Gastrocnemius medialis (tissue), 4 donors: Measurements from ENCODE around the gene MAML3. TPM values are rescaled to one million over a fixed set of nuclear protein-coding genes. Genes with fewer than 3 reads are reported as not detected.

ENCODE experiments used
- ATAC-seq, 2 donors: fragments of 150-250 bp; one replicate each; pipeline ENCODE4 v1.9.1; 2016
- DNase-seq, 2 donors: peaks; one replicate each; pipeline ENCODE4 v3.0.0-alpha.2; 2019
- H3K27ac ChIP-seq, 4 donors: fragments of 200-600 bp; sonication (generic); 1 replicate in 1 of 4; 2 replicates in 3 of 4; pipeline ENCODE4 v1.5.1; 2016 to 2018; ENCODE audit warnings: mild to moderate bottlenecking in 2 of 4, moderate library complexity in 1 of 4
- H3K27me3 ChIP-seq, 3 donors: fragments of 200-600 bp; sonication (generic) in 2 of 3; 1 replicate in 1 of 3; 2 replicates in 2 of 3; pipeline versions ENCODE4 v1.5.1 to v1.6.0; 2016 to 2019; ENCODE audit warnings: mild to moderate bottlenecking in 1 of 3, moderate library complexity in 1 of 3
- H3K36me3 ChIP-seq, 2 donors: fragments of 200-600 bp; sonication (generic) in 1 of 2; one replicate each; pipeline ENCODE4 v1.5.1; 2017 to 2018
- H3K4me1 ChIP-seq, 2 donors: fragments of 200-600 bp; sonication (generic) in 1 of 2; one replicate each; pipeline ENCODE4 v1.5.1; 2016 to 2017; ENCODE audit warnings: mild to moderate bottlenecking in 2 of 2
- H3K4me3 ChIP-seq, 4 donors: fragments of 200-600 bp; sonication (generic) in 3 of 4; 1 replicate in 1 of 4; 2 replicates in 3 of 4; pipeline ENCODE4 v1.5.1; 2016 to 2019; ENCODE audit warnings: mild to moderate bottlenecking in 2 of 4
- H3K9me3 ChIP-seq, 3 donors: fragments of 200-600 bp; sonication (generic) in 2 of 3; 1 replicate in 1 of 3; 2 replicates in 2 of 3; pipeline ENCODE4 v1.5.1; 2016 to 2019
- CTCF ChIP-seq, 5 experiments: fragments of 450-650 bp in 3 of 5; fragments of 200-600 bp in 2 of 5; sonication (generic) in 2 of 5; IDR thresholded peaks in 4 of 5; conservative IDR thresholded peaks in 1 of 5; 1 replicate in 4 of 5; 2 replicates in 1 of 5; pipeline ENCODE4 v1.5.1; 2016 to 2019; ENCODE audit warnings: antibody characterized with exemption in 5 of 5, mild to moderate bottlenecking in 3 of 5, moderate library complexity in 3 of 5
- POLR2A ChIP-seq, 2 donors: fragments of 450-650 bp; IDR thresholded peaks; one replicate each; pipeline ENCODE4 v1.6.1; 2017; ENCODE audit warnings: antibody characterized with exemption in 2 of 2, mild to moderate bottlenecking in 2 of 2, moderate library complexity in 2 of 2
- in situ Hi-C, 4 donors: fragments of 200-750 bp; cut with MboI; loops; one replicate each; pipeline versions ENCODE4 v1.15.0 to v1.8.0; 2017; ENCODE audit warnings: low sequenced_read_pairs in 4 of 4
- intact Hi-C: fragments of 100-400 bp; cut with DNase I; formaldehyde crosslinking; loops from one replicate; pipeline ENCODE4 v1.15.1; 2023; ENCODE audit warnings: low total_unique reads
- total RNA-seq, 4 donors: library from RNA; depleted of rRNA; stranded (reverse); fragments of >200 nt; gene quantifications; one replicate each; pipeline versions ENCODE4 v1.1.0 to v1.2.3, GENCODE V29; 2016

Gene MAML3
- total RNA-seq, 4 donors from 2014 or later: 0.98 to 1.5 (median 1.4) TPM

DNA sequence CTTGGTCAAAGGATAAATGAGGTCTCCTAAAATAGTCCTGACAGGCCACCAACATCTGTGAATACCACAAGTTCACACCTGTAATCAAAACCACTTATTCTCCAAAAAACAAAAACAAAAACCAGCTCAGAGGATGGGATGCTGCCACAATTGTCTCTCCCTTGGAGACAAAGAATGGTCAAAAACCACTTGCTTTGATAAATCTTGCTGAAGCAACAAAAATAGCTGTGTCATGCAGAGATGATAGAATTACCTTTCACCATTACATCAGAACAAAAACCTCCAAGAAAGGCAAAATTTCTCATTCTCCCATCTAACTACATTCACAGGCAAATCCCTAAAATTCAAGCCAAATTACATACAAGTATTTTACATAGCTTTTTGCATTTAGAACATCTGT lies 180.4 kb downstream of the MAML3 start:
- DNase-seq: no peak
- H3K27me3 ChIP-seq: no peaks in the 10 kb centered on the region
- H3K9me3 ChIP-seq: no peaks in the 10 kb centered on the region
- no peak for ATAC-seq
- TF ChIP-seq CTCF (IDR thresholded peaks at IDR 0.05 in 4 of 5, conservative IDR thresholded peaks at IDR 0.05 in 1 of 5) (no peak), POLR2A (IDR thresholded peaks at IDR 0.05) (no peak)
- intact Hi-C loops (no loop called here), in situ Hi-C loops (no loop called here)
- H3K4me3 ChIP-seq: no peak overlapping the region
- H3K27ac ChIP-seq: no peak overlapping the region
- H3K36me3 ChIP-seq: no peaks in the 10 kb centered on the region
- peaks cover 0 to 14% of the 10 kb centered on the region in 2 donors for H3K4me1 ChIP-seq

GRCh38 chr4:139973015-139973414 lies 181.0 kb downstream of the MAML3 start:
- in situ Hi-C loops (no loop called here), intact Hi-C loops (no loop called here)
- Histone ChIP-seq H3K4me1 (peaks cover 0 to 14% of the 10 kb centered on the region in 2 donors), H3K4me3 (no peak overlapping the region), H3K27ac (no peak overlapping the region), H3K27me3 (no peaks in the 10 kb centered on the region), H3K9me3 (no peaks in the 10 kb centered on the region), H3K36me3 (no peaks in the 10 kb centered on the region)
- TF ChIP-seq CTCF (IDR thresholded peaks at IDR 0.05 in 4 of 5, conservative IDR thresholded peaks at IDR 0.05 in 1 of 5) (no peak), POLR2A (IDR thresholded peaks at IDR 0.05) (no peak)
- ATAC-seq: no peak
- DNase-seq: no peak

DNA sequence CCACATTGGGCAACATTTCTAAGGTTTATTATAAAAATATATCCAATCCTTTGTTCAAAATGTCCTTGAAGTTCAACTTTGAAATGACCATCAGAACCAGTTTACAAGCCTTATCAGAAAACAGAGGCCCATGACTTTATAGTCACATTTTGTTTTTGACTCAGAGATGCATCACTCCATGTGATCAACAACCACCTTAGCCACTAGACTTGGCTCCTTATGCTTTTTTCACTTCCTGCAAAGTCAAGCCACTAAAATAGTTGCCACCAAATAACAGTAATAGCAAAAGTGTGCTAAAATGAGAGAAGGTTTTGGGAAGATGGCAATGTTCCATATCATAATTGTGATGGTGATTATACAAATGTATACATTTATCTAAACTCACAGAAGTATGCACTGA lies 181.7 kb downstream of the MAML3 start:
- intact Hi-C loops: no loop called here

GRCh38 chr4:139971111-139971510 lies 182.9 kb downstream of the MAML3 start:
- ATAC-seq (no peak), DNase-seq (no peak)
- no peaks in the 10 kb centered on the region for H3K9me3 ChIP-seq
- H3K36me3 ChIP-seq: no peaks in the 10 kb centered on the region
- no peak overlapping the region for H3K27ac ChIP-seq
- H3K4me3 ChIP-seq: no peak overlapping the region
- intact Hi-C loops: no loop called here
- in situ Hi-C loops: no loop called here
- TF ChIP-seq CTCF (IDR thresholded peaks at IDR 0.05 in 4 of 5, conservative IDR thresholded peaks at IDR 0.05 in 1 of 5) (no peak), POLR2A (IDR thresholded peaks at IDR 0.05) (no peak)
- H3K4me1 ChIP-seq: peaks cover 0 to 14% of the 10 kb centered on the region in 2 donors
- no peaks in the 10 kb centered on the region for H3K27me3 ChIP-seq

More for the DNA sequence above, 181.7 kb downstream of the MAML3 start:
- no peaks in the 10 kb centered on the region for H3K9me3 ChIP-seq
- no peak for DNase-seq
- H3K27me3 ChIP-seq: no peaks in the 10 kb centered on the region
- H3K4me3 ChIP-seq: no peak overlapping the region
- H3K36me3 ChIP-seq: no peaks in the 10 kb centered on the region
- H3K27ac ChIP-seq: no peak overlapping the region
- TF ChIP-seq CTCF (IDR thresholded peaks at IDR 0.05 in 4 of 5, conservative IDR thresholded peaks at IDR 0.05 in 1 of 5) (no peak), POLR2A (IDR thresholded peaks at IDR 0.05) (no peak)
- ATAC-seq: no peak
- in situ Hi-C loops: no loop called here
- H3K4me1 ChIP-seq: peaks cover 0 to 14% of the 10 kb centered on the region in 2 donors

- no peak for ATAC-seq
- Histone ChIP-seq H3K4me3 (no peak overlapping the region), H3K9me3 (no peaks in the 10 kb centered on the region), H3K4me1 (peaks cover 5 to 12% of the 10 kb centered on the region in 2 donors), H3K36me3 (no peaks in the 10 kb centered on the region), H3K27me3 (no peaks in the 10 kb centered on the region), H3K27ac (no peak overlapping the region)
- in situ Hi-C loops: no loop called here
- intact Hi-C loops: no loop called here
- DNase-seq: no peak
- TF ChIP-seq POLR2A (IDR thresholded peaks at IDR 0.05): no peak
- no peak for TF ChIP-seq CTCF (IDR thresholded peaks at IDR 0.05 in 4 of 5, conservative IDR thresholded peaks at IDR 0.05 in 1 of 5)
Observed at GRCh38 chr4:139969635-139970266, 184.2 kb downstream of the MAML3 start.
